GM23338 (cell line): ENCODE data around the gene THSD7A.

ENCODE experiments used
- CREB1 ChIP-seq: fragments of 250-450 bp; sonication (Bioruptor Pico); IDR thresholded peaks from 2 replicates; pipeline ENCODE4 v1.5.0; 2020; ENCODE audit warnings: low read depth, mild to moderate bottlenecking, moderate library complexity
- CTCF ChIP-seq, 2 experiments: fragments of 200-600 bp in 1 of 2; sonication (generic) in 1 of 2; conservative IDR thresholded peaks; 2 replicates each; pipeline versions ENCODE4 v1.5.1 to v1.6.1; 2016 to 2017; ENCODE audit warnings: antibody characterized with exemption in 2 of 2, low read depth in 2 of 2, mild to moderate bottlenecking in 2 of 2, moderate library complexity in 1 of 2
- ETS1 ChIP-seq: IDR thresholded peaks from 2 replicates; pipeline ENCODE4 v1.6.1; 2016; ENCODE audit warnings: antibody characterized with exemption
- EZH2 ChIP-seq: fragments of 200-600 bp; sonication (generic); IDR thresholded peaks from one replicate; pipeline ENCODE4 v1.8.0; 2017; ENCODE audit warnings: antibody characterized with exemption, mild to moderate bottlenecking, low read depth; ENCODE audit not compliant: unreplicated experiment
- EZH2phosphoT487 ChIP-seq: fragments of 200-600 bp; sonication (generic); IDR thresholded peaks from one replicate; pipeline ENCODE4 v1.8.1; 2018; ENCODE audit warnings: antibody characterized with exemption; ENCODE audit not compliant: unreplicated experiment
- POLR2AphosphoS5 ChIP-seq: IDR thresholded peaks from 2 replicates; pipeline ENCODE4 v1.6.1; 2016; ENCODE audit warnings: antibody characterized with exemption, low read depth
- REST ChIP-seq: IDR thresholded peaks from one replicate; pipeline ENCODE4 v1.6.1; 2018; ENCODE audit warnings: antibody characterized with exemption; ENCODE audit not compliant: unreplicated experiment

DNA sequence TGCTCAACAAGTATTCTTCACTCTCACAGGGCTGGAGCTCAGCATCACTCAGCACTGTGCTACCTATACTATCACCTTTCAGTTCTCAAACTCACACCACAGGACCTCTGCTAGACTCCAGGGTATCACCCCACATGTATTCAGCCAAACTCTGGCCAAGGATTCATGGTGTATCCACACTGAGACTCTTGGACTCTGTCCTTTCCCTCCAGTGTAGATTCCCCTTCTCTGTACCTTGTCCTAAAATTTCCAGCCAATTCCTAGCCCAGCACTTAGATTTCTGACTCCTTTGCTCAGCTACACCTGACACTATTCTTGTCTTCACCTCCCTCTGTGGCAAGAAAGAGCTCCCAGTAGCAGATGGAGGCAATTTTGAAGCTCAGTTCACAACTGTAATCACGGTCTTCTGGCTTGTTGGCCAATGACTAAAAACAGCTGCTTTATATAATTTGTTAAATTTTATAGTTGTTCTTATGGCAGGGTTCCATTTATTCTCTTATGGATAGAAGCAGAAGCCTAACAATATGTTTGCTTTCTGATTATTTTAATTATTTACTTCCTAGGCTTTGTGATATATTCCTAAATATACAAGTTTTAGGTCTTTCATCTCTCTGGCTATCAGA lies 258.8 kb downstream of the THSD7A start:
- no peak for TF ChIP-seq EZH2phosphoT487
- TF ChIP-seq CTCF (conservative IDR thresholded peaks at IDR 0.05; ENCODE audit: low read depth in 2 of 2), result no peak
- TF ChIP-seq POLR2AphosphoS5, result no peak
- no peak for TF ChIP-seq CREB1 (CRISPR knock-in tag)
- no peak for TF ChIP-seq ETS1
- no peak for TF ChIP-seq REST
- TF ChIP-seq EZH2, result no peak
